Prostate gland (tissue), 2 donors: ENCODE measurements around the gene PKP4. TPM values are rescaled to one million over a fixed set of nuclear protein-coding genes. Genes with fewer than 3 reads are reported as not detected.
"Not testable (repeated sequence)": the region's sequence is repeated elsewhere in the genome, so short reads cannot be mapped to it uniquely, and the experiment has no call there.

Experiments used
- DNase-seq: peaks from one replicate; pipeline ENCODE4 v3.0.0-alpha.2; 2019; ENCODE audit warnings: low spot score
- H3K27ac ChIP-seq, 2 donors: fragments of 200-600 bp; sonication (generic); 2 replicates each; pipeline ENCODE4 v1.5.1; 2017 to 2019
- H3K27me3 ChIP-seq: fragments of 200-600 bp; sonication (generic); replicated peaks from 2 replicates; pipeline ENCODE4 v1.5.1; 2019; ENCODE audit not compliant: insufficient read depth
- H3K36me3 ChIP-seq, 2 donors: fragments of 200-600 bp; sonication (generic); 1 replicate in 1 of 2; 2 replicates in 1 of 2; pipeline versions ENCODE4 v1.5.1 to v1.8.1; 2017 to 2019
- H3K4me1 ChIP-seq: fragments of 200-600 bp; sonication (generic); replicated peaks from 2 replicates; pipeline ENCODE4 v1.5.1; 2019
- H3K4me3 ChIP-seq, 2 donors: fragments of 200-600 bp; sonication (generic); 2 replicates each; pipeline ENCODE4 v1.5.1; 2017 to 2019
- H3K9me3 ChIP-seq: fragments of 200-600 bp; sonication (generic); 2 replicates; pipeline ENCODE4 v1.5.1; 2017
- CTCF ChIP-seq, 4 experiments: fragments of 200-600 bp in 2 of 4; fragments of 450-650 bp in 2 of 4; sonication (generic) in 2 of 4; IDR thresholded peaks; 1 replicate in 3 of 4; 2 replicates in 1 of 4; pipeline ENCODE4 v1.5.1; 2016 to 2019; ENCODE audit warnings: antibody characterized with exemption in 4 of 4, mild to moderate bottlenecking in 2 of 4, moderate library complexity in 2 of 4
- POLR2A ChIP-seq: fragments of 450-650 bp; IDR thresholded peaks from one replicate; pipeline ENCODE4 v1.6.1; 2016; ENCODE audit warnings: antibody characterized with exemption, mild to moderate bottlenecking
- POLR2AphosphoS5 ChIP-seq: sonication (generic); formaldehyde crosslinking; IDR thresholded peaks from one replicate; pipeline ENCODE4 v1.6.1; 2017; ENCODE audit warnings: antibody characterized with exemption
- WGBS: methylation state at CpG from one replicate; pipeline ENCODE4 v1.1.5; 2018; 5-methylcytosine and 5-hydroxymethylcytosine counted together
- intact Hi-C: fragments of 100-400 bp; cut with DNase I; formaldehyde crosslinking; loops from one replicate; pipeline ENCODE4 v1.14.2; 2022
- total RNA-seq, 2 donors: library from RNA; depleted of rRNA; stranded (reverse); fragments of >200 nt; gene quantifications; one replicate each; pipeline ENCODE4 v1.1.0, GENCODE V29; 2016

Gene PKP4
- total RNA-seq, 2 donors from 2014 or later = 49.0 to 57.9 TPM

GRCh38 chr2:158699323-158699722 is 242.6 kb downstream of the PKP4 start:
- WGBS = 93% methylated on average over 6 of the region's 6 CpGs

GRCh38 chr2:158701101-158701500 is 244.3 kb downstream of the PKP4 start:
- intact Hi-C loops = no loop called here
- WGBS = 82% methylated on average over 3 of the region's 3 CpGs

More at GRCh38 chr2:158699323-158699722, 242.6 kb downstream of the PKP4 start:
- DNase-seq = no peak
- Histone ChIP-seq H3K27ac (no peak overlapping the region), H3K9me3 (no peaks in the 10 kb centered on the region), H3K4me3 (no peak overlapping the region), H3K36me3 (no peaks in the 10 kb centered on the region), H3K4me1 (no peaks in the 10 kb centered on the region), H3K27me3 (no peaks in the 10 kb centered on the region)
- intact Hi-C loops = no loop called here
- TF ChIP-seq POLR2A = no peak
- no peak for TF ChIP-seq CTCF (IDR thresholded peaks at IDR 0.05)
- no peak for TF ChIP-seq POLR2AphosphoS5

GRCh38 chr2:158702740-158703139 is 246.0 kb downstream of the PKP4 start:
- TF ChIP-seq POLR2AphosphoS5 = no peak
- TF ChIP-seq POLR2A = no peak
- TF ChIP-seq CTCF (IDR thresholded peaks at IDR 0.05) = no peak
- Histone ChIP-seq H3K4me3 (no peak overlapping the region), H3K4me1 (no peaks in the 10 kb centered on the region), H3K27me3 (no peaks in the 10 kb centered on the region), H3K9me3 (no peaks in the 10 kb centered on the region), H3K36me3 (no peaks in the 10 kb centered on the region), H3K27ac (no peak overlapping the region)
- intact Hi-C loops = no loop called here
- 77% methylated on average over 9 of the region's 9 CpGs for WGBS
- no peak for DNase-seq

More at GRCh38 chr2:158701101-158701500, 244.3 kb downstream of the PKP4 start:
- no peak overlapping the region for H3K4me3 ChIP-seq
- H3K9me3 ChIP-seq = no peaks in the 10 kb centered on the region
- no peaks in the 10 kb centered on the region for H3K27me3 ChIP-seq
- no peak for DNase-seq
- no peak for TF ChIP-seq POLR2AphosphoS5
- TF ChIP-seq POLR2A = no peak
- no peak for TF ChIP-seq CTCF (IDR thresholded peaks at IDR 0.05)
- H3K36me3 ChIP-seq = no peaks in the 10 kb centered on the region
- no peaks in the 10 kb centered on the region for H3K4me1 ChIP-seq
- no peak overlapping the region for H3K27ac ChIP-seq

- H3K27ac ChIP-seq, H3K27me3 ChIP-seq, H3K4me1 ChIP-seq, H3K4me3 ChIP-seq, H3K36me3 ChIP-seq, intact Hi-C loops, DNase-seq, H3K9me3 ChIP-seq: not testable (repeated sequence)
- 91% methylated on average over 8 of the region's 8 CpGs for WGBS
Observed at GRCh38 chr2:158704724-158705465, 248.1 kb downstream of the PKP4 start.

- Histone ChIP-seq H3K4me3 (no peak overlapping the region), H3K4me1 (no peaks in the 10 kb centered on the region), H3K27me3 (no peaks in the 10 kb centered on the region), H3K9me3 (no peaks in the 10 kb centered on the region), H3K27ac (no peak overlapping the region), H3K36me3 (no peaks in the 10 kb centered on the region)
- 93% methylated on average over 5 of the region's 5 CpGs for WGBS
- DNase-seq = no peak
- intact Hi-C loops = no loop called here
- TF ChIP-seq POLR2A (no peak), CTCF (IDR thresholded peaks at IDR 0.05) (peak in 1 of 4 experiments; percentile 12), POLR2AphosphoS5 (no peak)
Observed at GRCh38 chr2:158712791-158713522, 256.2 kb downstream of the PKP4 start.
